NOMO-1 (cell line): ENCODE data around the gene SLC25A23.
"Not testable (repeated sequence)": the region's sequence is repeated elsewhere in the genome, so short reads cannot be mapped to it uniquely, and the experiment has no call there.

ENCODE experiments used
- DNase-seq, 2 experiments: peaks; one replicate each; lab custom pipeline; 2025; ENCODE audit not compliant: unreplicated experiment in 2 of 2; lab: John Stamatoyannopoulos, UW

Gene SLC25A23

DNA sequence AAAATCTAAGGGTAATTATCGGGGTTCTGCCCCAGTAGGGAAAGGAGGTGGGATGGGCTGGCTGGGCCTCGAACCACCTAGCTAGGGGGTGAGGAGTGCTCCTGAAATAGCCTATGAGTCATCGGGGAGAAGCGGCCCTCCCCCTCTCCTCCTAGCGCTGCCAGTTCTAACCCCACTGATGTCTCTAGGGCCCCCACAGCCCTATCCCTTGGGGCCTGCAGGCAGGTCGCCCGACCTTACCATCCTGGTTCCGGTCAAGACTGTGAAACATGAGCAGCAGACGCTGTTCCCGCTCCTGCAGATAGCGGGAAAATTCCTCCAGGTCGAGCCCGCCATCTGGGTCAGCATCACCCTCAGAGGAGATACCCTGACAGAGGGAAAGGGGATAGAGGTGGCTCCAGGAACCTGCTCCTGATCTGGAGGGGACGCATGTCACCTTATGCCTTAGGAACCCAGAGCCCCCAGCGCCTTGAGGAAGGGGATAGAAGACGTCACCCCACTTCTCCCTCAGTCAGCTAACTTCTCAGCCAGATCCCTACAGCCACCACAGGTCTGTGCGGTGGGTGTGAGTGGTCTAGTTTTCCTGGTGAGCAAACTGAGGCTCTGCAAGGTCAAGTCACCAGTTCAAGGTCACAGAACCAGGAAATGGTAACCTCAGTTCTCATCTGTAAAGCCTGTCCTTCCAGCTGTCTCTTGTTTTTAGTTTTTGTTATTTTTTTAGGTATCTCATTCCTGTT, 1.5 kb downstream of the SLC25A23 start:
- DNase-seq, result no peak

DNA sequence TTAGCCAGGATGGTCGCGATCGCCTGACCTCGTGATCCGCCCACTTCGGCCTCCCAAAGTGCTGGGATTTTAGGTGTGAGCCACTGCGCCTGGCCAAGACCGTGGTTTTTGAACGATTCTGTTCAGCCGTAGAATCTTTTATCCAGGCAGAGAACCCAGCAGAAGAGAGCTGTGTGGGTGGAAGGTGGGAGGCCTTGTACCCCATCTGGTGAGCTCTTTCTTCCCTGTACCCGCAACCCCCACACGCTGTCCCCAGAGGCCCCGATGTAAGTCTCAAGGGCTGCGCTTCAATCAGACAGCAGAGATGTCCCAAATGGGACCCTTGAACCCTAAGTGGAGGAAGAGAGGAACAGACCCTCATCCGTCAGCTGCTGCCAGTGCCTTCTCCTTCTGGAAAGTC, 3.7 kb downstream of the SLC25A23 start:
- no peak for DNase-seq

DNA sequence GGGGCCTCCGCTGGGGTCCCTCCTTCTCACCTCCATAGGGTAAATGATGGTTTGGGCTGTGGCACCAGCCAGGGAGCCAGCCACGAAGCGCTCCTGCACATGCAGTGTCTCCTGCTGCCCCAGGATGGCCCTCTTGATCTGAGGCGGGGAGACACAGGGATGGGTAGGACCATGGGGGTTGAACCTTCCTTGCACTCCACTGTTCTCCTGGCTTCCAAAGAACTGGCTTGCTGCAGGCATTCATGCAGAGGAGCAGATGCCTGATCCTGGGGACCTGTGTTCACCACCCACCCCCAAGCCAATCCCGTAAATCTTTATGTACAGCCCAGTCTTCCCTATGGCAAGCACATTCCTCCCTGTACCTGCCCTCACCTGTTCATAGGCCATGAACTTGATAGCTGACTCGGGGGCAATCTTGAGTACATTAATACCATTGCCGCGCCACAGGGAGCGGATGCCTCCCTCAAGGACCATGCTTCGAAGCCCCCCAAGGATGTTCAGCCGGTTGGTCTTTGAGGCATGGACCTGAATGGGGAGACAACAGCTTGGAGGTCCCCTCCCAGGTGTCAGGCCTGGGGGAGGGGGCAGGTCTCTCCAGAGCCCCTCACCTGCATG, 5.5 kb downstream of the SLC25A23 start:
- no peak for DNase-seq

DNA sequence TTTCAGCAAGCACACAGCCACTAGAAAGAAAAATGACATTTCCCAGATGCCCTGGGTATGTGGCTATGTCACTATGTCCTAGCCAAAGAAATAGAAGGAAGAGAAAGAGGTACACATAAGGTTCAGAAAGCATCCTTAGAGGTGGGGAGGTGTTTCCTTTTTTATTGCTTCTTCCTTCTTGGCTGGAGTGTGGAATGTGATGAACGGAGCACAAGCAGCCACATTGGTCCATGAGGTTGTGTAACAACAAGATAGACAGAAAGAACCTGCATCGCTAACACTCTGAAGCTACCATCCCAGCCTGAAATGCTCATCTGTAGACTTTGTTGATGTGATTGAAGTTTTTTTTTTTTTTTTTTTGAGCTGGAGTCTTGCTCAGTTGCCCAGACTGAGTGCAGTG, 6.7 kb downstream of the SLC25A23 start:
- no peak for DNase-seq

DNA sequence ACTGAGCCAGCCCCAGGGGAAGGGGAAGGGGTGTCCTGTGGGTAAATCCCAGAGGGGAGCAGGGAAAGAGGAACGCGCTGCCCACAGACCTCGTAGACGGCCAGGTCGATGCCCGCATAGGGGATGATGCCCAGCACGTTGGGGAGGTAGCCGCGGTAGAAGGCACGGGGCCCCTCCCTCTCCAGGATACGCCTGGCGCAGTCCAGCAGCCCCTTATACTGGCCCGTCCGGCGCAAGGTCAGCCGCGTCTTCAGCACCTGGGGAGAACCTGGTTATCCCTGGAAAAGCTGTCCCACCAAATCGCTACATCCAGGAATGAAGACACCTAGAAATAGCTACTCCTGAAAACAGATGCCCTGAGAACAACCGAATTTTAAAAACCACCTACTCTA, 7.4 kb downstream of the SLC25A23 start:
- no peak for DNase-seq

DNA sequence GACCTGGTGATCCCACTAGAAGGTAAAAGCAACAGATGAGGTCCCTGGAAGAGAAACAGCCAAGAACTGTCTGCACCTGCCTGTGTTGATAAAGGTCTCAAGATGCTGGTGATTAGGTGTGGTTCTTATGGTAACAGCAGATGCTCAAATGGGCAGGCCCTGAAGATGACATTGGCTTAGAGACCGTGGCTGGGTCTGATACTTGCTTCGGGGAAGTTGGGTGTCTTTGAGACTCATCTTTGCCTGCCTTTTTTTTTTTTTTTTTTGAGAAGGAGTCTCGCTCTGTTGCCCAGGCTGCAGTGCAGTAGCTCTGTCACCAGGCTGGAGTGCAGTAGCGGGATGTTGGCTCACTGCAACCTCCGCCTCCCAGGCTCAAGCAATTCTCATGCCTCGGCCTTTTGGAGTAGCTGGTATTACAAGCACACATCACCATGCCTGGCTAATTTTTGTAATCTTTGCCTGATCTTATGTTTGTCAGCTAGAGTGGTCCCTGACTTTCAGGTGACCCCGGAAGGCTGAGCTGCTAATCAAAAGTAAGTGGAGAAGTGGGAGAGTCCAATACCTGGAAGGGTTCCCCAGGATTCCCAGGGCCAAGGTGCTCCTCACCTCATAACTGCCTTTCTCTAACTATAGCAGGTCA, 7.9 kb downstream of the SLC25A23 start:
- DNase-seq, result no peak

DNA sequence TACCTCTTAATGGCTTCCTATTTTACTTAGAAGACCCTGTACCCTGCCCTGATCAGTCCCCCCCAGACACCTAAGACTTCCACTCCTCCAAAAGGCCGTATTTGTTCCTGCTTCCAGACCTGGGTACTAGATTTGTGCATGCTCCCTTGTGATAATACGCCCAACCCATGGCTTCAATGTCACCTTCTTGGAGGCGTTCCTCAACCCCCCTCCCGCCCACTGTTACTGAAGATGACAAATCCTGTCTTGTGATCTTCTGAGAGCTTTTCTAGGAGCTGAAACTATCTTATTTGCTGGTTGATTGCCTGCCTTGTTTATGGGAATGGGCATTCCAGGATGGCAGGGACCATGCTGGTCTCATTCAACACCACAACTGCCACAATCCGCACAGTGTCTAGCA, 9.4 kb downstream of the SLC25A23 start:
- DNase-seq, result no peak

DNA sequence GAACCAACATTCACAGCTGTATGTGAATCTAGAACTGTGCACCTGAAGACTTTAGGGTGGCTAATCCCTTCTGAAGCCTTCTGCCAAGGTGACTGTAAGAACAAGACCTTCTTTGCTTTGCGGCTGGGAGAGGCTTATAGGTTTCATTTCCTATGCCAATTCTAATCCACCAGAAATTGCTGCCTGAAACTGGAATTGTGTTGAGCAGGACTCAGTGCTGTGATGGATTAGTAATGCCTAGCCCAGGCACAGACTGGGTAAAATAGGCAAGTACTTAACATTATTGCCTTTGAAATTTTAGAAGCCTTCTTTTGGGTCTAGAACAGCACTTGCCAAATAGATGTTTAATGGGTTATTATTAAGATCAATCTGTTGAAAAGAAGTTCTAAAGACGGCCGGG, 11.5 kb downstream of the SLC25A23 start:
- DNase-seq, result no peak

DNA sequence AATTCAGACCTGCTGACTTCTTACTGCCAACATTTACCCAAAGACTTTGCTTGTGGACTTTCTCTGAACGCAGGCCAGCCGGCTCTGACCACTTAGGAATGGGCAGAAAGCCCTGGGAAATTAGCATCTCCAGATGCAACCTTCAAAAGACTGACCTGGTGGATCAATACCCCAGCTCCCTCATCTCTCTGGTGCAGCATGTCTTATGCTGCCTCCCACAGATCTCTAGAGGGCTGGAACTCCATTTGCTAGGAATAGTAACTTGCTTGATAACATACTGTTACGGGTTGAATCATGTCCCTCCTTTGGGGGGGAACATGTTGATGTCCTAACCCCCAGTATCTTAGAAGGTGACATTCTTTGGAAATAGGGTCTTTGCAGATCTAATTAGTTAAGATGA, 13.1 kb downstream of the SLC25A23 start:
- no peak for DNase-seq

DNA sequence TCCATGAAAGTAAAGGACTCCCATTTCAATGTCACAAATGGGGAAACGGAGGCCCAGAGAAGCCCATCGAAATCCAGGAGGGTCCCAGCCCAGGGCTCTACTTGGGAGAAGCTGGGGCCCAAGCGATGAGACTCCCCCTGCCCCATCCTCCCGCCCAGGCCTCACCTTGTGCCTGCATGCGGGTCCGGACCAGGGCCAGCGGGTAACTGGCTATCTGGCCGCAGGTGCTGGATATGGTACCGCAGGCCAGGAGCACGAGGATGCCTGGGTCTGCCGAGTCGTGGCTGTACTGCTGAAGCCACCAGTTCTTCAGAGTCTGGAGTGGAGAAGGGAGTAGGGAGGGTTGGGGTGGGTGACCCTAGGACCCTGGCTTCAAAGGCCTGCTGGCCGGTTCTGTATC, 15.6 kb downstream of the SLC25A23 start:
- no peak for DNase-seq

DNA sequence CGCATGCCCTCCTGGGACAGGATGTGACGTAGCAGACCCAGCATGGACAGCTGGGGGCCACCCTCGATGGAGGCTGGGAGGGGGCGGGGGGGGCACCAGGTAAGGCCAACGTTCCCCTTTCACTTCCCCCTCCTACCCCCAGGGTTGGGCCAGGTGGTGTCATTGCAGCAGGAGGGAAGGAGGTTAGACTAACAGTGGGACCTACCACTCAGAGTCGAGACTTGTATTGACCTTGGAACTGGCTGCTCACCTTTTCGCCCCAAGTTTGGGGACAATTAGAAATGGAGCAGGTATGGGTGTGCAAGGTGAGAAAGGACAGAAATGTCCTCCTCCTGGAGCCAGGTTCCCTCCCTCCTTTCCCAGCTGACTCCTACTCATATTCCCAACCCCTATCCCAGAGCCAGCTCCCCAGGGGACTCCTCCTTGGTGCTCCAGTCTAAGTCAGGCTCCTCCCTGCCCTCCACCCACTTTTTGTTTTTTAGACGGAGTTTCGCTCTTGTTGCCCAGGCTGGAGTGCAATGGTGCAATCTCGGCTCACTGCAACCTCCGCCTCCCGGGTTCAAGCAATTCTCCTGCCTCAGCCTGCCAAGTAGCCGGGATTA, 17.4 kb downstream of the SLC25A23 start:
- DNase-seq, result no peak

DNA sequence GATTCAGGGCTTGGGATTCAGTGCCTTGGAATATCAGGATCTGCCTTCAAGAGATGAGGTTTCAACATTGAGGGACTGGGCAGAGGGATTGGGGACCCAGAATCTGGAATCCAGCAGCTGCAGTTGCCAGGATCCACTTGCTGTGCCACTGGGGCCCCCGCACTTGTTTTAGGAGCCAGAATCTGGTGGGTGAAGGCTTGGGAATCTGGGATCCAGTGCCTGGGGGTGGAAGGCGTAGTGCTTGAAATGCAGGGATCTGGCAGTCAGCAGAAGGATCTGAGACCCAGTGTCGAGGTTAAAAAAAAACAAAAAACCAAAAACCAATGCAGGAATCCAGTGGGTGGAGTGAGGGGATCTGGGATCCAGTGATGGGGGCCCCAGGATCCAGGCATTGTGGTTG, 18.7 kb downstream of the SLC25A23 start:
- DNase-seq, result no peak

DNA sequence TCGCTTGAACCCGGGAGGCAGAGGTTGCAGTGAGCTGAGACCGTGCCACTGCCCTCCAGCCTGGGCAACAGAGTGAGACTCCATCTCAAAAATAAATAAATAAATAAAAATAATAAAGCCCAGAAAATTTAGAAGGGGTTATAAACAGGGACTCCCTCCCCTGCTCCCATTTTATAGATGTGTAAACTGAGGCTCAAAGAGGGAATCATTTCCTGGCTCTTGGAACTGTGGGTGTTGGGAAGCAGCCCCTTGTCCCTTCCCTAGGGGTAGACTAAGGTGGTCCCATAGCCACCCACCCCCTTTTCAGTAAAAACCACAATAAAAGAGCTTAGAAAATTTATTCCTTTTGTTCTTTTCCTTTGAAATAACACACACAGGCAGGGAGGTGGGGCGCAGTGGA, 19.8 kb downstream of the SLC25A23 start:
- DNase-seq, result no peak

DNA sequence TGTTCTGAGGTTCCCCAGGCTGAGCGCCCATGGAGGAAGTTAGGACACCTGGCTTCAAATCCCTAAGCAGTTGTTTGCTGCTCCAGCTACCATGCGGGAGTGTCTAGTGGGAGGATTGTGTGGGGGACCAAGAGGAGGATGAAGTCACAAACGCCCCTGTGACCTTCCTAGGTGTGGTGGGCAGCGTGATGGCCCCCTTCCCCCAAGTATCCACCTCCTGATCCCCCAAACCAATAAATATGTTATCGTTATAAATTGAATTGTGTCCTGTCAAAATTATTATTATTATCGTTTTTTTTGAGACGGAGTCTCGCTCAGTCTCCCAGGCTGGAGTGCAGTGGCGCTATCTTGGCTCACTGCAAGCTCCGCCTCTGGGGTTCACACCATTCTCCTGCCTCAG, 25.9 kb downstream of the SLC25A23 start, which contains the start of gene SLC25A41:
SLC25A41 (minus strand) TSS at position 101 of the 400 bp plus-strand sequence; CDS start at position 31, 70 bp downstream.
- DNase-seq, result no peak

DNA sequence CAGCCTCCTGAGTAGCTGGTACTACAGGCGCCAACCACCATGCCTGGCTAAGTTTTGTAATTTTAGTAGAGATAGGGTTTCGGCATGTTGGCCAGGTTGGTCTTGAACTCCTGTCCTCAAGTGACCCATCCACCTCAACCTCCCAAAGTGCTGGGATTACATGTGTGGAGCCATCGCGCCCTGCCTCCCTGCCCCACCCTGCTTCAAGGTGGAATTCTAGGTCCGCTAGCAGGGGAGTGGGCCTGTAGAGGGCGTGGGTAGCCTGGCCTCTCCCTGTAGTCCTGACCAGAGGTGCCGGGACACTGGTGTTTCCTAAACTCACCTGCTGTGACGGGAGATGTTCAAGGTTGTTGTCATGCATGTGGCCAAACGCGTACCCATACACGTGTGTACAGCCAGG, 26.4 kb downstream of the SLC25A23 start:
- DNase-seq, result no peak

DNA sequence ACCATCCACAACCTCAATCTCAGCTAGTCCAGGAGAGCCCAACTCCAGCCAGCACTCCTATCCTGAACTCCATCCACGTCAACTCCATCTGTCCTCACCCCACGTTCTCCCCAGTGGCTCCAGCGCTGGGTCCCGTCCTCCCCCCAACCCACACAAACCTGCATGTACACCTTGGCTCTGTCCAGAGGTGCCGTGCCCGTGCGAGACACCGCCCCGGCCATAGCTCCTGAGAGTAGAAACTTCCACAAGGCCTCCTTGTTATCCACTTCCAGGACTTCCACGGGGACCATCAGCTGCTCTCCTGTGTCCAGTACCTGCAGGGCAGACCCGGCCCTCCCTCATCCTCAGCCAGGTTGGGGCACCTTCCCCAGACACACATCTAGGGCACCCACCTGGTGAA, 27.7 kb downstream of the SLC25A23 start:
- no peak for DNase-seq

DNA sequence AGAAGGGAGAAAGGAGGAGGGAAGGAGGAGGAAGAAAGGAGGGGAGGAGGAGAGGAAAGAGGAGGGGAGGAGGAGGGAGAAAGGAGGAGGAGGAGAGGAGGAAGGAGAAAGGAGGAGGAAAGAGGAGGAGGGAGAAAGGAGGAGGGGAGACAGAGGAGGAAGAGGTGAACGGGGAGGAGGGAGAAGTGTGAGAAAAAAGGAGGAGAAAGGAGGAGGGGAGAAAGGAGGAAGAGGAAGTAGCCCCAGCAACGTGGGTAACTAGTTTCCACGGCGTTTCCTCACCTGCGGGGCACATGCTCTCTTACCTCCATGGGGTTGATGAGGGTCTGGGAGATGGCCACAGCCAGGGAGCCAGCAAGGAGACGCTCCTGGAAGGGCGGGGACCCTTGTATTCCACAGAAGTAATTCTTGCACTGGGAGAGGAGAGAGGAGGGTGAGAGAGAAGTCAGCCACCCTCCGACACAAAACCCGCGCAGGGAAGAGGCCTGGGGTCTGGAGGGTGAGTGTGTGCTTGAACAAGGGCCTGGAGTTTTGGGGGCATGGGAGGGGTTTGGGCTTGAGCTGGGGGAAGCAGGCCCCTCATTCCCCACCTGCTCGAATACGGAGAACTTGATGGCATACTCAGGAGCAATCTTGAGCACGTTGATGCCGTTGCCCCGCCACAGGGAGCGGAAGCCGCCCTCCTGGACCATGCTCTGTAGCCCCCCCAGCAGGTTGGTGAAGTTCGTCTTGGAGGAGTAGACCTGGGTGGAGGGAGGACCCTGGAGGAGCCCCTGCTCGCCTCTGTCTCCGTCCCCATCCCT, 30.0 kb downstream of the SLC25A23 start:
- peak; percentile 59 to 73 for DNase-seq

DNA sequence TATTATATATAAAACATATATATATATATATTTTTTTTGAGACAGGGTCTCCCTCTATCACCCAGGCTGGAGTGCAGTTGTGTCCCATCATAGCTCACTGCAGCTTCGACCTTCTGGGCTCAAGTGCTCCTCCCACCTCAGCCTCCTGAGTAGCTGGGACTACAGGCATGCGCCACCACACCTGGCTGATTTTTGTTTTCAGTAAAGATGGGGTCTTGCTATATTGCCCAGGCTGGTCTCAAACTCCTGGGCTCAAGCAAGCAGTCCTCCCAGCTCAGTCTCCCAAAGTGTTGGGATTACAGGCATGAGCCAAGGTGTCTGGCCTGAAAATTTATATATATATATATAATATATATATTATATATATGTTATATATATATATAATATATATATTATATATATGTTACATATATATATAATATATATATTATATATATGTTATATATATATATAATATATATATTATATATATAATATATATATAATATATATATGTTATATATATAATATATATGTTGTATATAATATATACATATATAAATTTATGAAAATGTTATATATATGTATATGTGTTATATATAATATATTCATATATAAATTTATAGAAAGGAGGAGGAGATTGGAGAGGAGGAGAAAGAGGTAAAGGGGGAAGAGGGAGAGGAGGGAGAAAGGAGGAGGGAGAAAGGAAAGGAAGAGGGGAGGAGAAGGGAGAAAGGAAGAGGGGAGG, 30.7 kb downstream of the SLC25A23 start:
- not testable (repeated sequence) for DNase-seq

DNA sequence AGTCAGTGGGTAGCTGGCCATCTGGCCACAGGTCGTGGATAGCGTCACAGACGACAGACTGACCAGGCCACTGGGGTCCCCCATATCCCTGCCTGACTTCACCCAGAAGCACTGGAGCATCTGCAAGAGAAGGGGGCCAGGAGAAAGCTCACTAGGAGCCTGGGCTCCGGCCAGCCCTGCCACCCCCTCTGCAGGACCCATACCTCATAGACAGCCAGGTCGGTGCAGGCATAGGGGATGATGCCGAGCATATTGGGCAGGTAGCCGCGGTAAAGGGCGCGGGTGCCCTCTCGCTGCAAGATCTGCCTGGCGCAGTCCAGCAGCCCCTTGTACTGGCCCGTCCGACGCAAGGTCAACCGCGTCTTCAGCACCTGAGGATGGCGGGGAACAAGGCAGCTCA, 32.5 kb downstream of the SLC25A23 start:
- no peak for DNase-seq
